Suprapubic skin (tissue), 3 donors: ENCODE measurements around the gene INPP5F.

Source experiments
- CTCF ChIP-seq, 2 donors: fragments of 200-600 bp in 1 of 2; fragments of 450-650 bp in 1 of 2; sonication (generic) in 1 of 2; IDR thresholded peaks; one replicate each; pipeline ENCODE4 v1.5.1; 2016 to 2019; ENCODE audit warnings: antibody characterized with exemption in 2 of 2, mild to moderate bottlenecking in 1 of 2, moderate library complexity in 1 of 2
- POLR2A ChIP-seq, 2 donors: fragments of 450-650 bp; IDR thresholded peaks; one replicate each; pipeline ENCODE4 v1.6.1; 2017; ENCODE audit warnings: antibody characterized with exemption in 2 of 2, mild to moderate bottlenecking in 2 of 2, moderate library complexity in 2 of 2

DNA sequence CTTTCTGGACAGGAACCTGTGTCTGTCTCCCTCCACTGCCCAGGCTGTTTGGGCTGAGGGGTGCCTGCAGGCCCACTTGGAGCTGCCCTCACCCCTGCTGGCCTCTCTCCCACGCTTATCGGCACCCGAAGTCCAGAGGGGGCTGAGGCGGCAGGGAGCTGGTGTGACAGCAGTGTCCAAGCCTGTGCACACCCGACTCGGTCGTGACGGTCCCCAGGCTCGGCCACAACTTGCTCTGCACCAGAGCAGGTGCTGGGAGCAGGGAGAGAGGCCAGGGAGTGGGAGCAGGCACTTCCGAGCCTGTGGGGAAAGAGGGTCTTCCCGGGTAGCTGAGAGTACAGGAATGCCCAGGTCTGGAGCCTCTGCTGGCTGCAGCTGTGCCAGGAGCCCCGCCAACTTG is 23.0 kb downstream of the INPP5F start:
- TF ChIP-seq CTCF (IDR thresholded peaks at IDR 0.05) (no peak), POLR2A (IDR thresholded peaks at IDR 0.05) (no peak)
